ENCODE data around the gene FILIP1L.
A peak's percentile ranks its signal among the peaks of the same experiment; 100 is the strongest.

Gene FILIP1L

DNA sequence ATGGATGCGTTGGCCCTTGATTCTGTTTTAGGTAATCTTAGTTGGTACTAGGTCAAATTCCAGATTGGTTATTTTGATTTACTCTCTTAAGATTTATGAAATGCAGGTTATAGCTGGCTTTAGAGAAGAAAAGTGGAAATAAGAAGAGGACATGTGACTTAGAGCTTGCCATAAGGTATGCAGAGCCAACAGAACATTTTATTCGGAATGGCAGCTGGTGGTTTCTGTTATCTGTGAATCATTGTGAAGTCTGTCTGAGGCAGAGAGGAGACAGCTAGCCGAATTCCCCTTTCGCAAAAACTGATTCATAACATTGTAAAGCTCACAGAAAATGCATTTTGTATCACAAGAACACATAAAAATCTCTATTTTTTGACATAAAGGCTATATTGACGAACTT is 82.1 kb downstream of the FILIP1L start:
- TF ChIP-seq, protein P1, sequence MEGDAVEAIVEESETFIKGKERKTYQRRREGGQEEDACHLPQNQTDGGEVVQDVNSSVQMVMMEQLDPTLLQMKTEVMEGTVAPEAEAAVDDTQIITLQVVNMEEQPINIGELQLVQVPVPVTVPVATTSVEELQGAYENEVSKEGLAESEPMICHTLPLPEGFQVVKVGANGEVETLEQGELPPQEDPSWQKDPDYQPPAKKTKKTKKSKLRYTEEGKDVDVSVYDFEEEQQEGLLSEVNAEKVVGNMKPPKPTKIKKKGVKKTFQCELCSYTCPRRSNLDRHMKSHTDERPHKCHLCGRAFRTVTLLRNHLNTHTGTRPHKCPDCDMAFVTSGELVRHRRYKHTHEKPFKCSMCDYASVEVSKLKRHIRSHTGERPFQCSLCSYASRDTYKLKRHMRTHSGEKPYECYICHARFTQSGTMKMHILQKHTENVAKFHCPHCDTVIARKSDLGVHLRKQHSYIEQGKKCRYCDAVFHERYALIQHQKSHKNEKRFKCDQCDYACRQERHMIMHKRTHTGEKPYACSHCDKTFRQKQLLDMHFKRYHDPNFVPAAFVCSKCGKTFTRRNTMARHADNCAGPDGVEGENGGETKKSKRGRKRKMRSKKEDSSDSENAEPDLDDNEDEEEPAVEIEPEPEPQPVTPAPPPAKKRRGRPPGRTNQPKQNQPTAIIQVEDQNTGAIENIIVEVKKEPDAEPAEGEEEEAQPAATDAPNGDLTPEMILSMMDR (IDR thresholded peaks at IDR 0.05; ENCODE audit: low read depth, low read length) = no peak
- peak; percentile 81 to 95 for DNase-seq (ENCODE audit: low read depth in 2 of 2)
- no peak overlapping the region for H3K4me3 ChIP-seq (replicated peaks in 1 of 2; ENCODE audit: low read depth in 2 of 2, low read length in 2 of 2)

DNA sequence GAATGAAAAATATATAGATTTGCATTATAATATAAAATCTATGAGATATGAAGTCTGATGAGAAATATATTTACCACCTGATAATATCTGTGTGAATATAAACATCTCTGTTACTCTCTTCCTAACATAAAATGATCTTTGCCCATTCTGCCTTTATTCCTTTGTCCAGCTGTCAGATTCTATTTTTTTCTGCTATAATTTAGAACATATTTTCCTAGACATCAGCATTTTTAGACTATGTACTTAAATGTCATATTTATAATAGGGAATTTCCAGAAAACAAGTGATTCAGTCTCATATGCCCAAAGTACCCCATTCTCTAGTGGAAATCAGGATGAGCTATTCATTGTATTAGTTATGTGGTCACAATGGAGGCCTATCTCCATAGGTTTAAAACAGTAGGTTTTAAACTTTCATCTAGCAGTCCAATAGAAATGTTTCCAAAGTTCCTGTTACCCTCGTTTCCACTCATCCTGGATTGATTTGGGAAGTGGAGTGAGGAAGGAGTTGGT is 83.3 kb downstream of the FILIP1L start:
- no peak for DNase-seq (ENCODE audit: low read depth in 2 of 2)
- TF ChIP-seq, protein P1 (IDR thresholded peaks at IDR 0.05; ENCODE audit: low read depth, low read length) = no peak
- no peak overlapping the region for H3K4me3 ChIP-seq (replicated peaks in 1 of 2; ENCODE audit: low read depth in 2 of 2, low read length in 2 of 2)

DNA sequence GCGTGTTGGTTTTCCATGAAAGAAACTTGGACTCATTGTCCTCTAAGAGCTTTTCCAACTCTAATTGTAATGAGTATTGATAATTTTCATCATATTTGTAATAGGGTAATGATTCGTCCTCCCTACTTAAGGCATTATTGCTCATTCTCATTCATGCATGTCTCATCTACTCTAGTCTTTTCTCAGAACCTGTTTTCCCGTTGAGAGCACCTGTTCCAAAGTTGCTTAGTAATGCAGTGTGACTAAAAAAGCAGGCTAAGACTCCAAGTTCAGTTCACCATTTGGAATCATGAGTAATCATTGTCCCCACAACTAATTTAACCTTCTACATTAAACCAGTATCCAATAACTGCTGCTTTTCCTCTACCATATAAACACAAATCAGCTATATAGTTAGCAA is 84.0 kb downstream of the FILIP1L start:
- H3K4me3 ChIP-seq (replicated peaks in 1 of 2; ENCODE audit: low read depth in 2 of 2, low read length in 2 of 2) = no peak overlapping the region
- TF ChIP-seq, protein P1 (IDR thresholded peaks at IDR 0.05; ENCODE audit: low read depth, low read length) = no peak
- DNase-seq (ENCODE audit: low read depth in 2 of 2) = peak in 1 of 2 donors; percentile 44

DNA sequence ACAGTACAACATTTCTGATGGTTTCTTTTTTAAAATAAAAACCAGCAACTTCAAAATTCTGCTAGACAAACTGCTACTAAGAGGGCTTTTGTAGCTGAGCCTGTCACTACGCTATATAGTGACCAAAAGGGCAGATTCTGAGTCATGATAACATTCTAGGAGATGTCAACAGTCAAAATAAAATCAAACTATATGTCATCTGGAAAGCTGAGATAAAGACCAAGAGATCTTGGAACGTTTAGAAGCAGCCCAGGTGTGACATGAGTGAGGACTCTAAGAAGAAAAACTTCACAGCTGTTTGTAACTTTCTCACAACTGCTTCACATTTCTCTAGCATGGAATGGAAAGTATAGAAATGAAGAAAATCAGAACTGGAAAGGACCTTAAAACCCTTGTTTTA is 84.6 kb downstream of the FILIP1L start:
- DNase-seq (ENCODE audit: low read depth in 2 of 2) = no peak
- TF ChIP-seq, protein P1 (IDR thresholded peaks at IDR 0.05; ENCODE audit: low read depth, low read length) = no peak
- no peak overlapping the region for H3K4me3 ChIP-seq (replicated peaks in 1 of 2; ENCODE audit: low read depth in 2 of 2, low read length in 2 of 2)

DNA sequence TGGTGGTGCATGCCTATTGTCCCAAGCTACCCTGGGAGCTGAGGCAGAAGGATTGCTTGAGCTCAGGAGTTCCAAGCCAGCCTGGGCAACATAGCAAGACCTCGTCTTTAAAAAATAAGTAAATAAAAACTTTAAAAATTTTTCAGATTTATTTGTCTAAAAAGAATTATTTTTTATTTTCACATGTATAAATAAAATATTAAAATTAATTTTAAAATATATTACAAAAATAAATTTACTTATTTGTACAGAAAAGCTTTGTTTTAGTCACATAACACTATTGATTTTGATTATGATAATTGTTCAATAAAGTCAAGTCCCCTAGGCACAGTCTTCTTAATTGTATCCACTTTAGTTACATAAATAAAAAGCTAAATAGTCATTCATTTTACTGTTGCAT is 85.2 kb downstream of the FILIP1L start:
- no peak for DNase-seq (ENCODE audit: low read depth in 2 of 2)
- TF ChIP-seq, protein P1 (IDR thresholded peaks at IDR 0.05; ENCODE audit: low read depth, low read length) = no peak
- H3K4me3 ChIP-seq (replicated peaks in 1 of 2; ENCODE audit: low read depth in 2 of 2, low read length in 2 of 2) = no peak overlapping the region

DNA sequence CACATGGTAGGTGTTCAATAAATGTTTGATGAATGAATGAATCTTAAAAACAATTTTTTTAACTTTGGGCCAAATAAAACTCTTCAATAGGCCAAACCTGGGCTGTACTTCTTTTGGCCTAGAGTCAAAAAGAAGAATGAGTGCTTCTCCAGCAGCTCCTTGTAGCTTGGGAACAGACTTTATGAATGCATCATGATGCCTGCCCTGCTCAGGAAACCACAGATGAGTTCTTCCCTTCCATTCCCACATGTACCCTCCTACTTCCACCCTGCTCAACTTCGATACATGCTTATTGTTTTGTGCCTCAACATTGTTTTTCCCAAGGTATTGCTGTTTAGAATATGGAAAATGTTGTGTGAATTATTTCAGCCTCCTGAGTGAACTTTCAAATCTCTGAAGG is 87.0 kb downstream of the FILIP1L start:
- TF ChIP-seq, protein P1 (IDR thresholded peaks at IDR 0.05; ENCODE audit: low read depth, low read length) = no peak
- H3K4me3 ChIP-seq (replicated peaks in 1 of 2; ENCODE audit: low read depth in 2 of 2, low read length in 2 of 2) = no peak overlapping the region
- DNase-seq (ENCODE audit: low read depth in 2 of 2) = peak in 1 of 2 donors; percentile 58
